ENCODE data around the gene DTNBP1.

DTNBP1 gene

GRCh38 chr6:15572296-15573016 is 90.4 kb downstream of the DTNBP1 start:
- H3K4me2 ChIP-seq (ENCODE audit: low read length) = no peak overlapping the region
- peaks cover 5% of the 10 kb centered on the region for H3K4me1 ChIP-seq
- no peak for TF ChIP-seq CTCF (IDR thresholded peaks at IDR 0.05)
- no peak overlapping the region for H2AFZ ChIP-seq
- H3K27me3 ChIP-seq (ENCODE audit: control insufficient read depth, insufficient read depth, low read length) = no peaks in the 10 kb centered on the region
- H3K4me3 ChIP-seq (ENCODE audit: low read depth, low read length) = no peak overlapping the region
- peaks cover 23% of the 10 kb centered on the region for H3K79me2 ChIP-seq
- no peak overlapping the region for H3K9ac ChIP-seq
- H3K27ac ChIP-seq = no peak overlapping the region
- H3K9me3 ChIP-seq (ENCODE audit: control insufficient read depth, low read length) = no peaks in the 10 kb centered on the region
- no peaks in the 10 kb centered on the region for H3K36me3 ChIP-seq (ENCODE audit: control insufficient read depth, insufficient read depth, low read length)

- Histone ChIP-seq H3K9ac (no peak overlapping the region), H3K4me3 (ENCODE audit: low read depth, low read length) (no peak overlapping the region), H3K27ac (no peak overlapping the region), H3K79me2 (peaks cover 15% of the 10 kb centered on the region), H3K27me3 (ENCODE audit: control insufficient read depth, insufficient read depth, low read length) (no peaks in the 10 kb centered on the region), H3K9me3 (ENCODE audit: control insufficient read depth, low read length) (no peaks in the 10 kb centered on the region), H3K36me3 (ENCODE audit: control insufficient read depth, insufficient read depth, low read length) (no peaks in the 10 kb centered on the region), H2AFZ (no peak overlapping the region), H3K4me1 (peaks cover 5% of the 10 kb centered on the region), H3K4me2 (ENCODE audit: low read length) (no peak overlapping the region)
- TF ChIP-seq CTCF (IDR thresholded peaks at IDR 0.05) = no peak
Observed at GRCh38 chr6:15570171-15570570, 92.7 kb downstream of the DTNBP1 start.

DNA sequence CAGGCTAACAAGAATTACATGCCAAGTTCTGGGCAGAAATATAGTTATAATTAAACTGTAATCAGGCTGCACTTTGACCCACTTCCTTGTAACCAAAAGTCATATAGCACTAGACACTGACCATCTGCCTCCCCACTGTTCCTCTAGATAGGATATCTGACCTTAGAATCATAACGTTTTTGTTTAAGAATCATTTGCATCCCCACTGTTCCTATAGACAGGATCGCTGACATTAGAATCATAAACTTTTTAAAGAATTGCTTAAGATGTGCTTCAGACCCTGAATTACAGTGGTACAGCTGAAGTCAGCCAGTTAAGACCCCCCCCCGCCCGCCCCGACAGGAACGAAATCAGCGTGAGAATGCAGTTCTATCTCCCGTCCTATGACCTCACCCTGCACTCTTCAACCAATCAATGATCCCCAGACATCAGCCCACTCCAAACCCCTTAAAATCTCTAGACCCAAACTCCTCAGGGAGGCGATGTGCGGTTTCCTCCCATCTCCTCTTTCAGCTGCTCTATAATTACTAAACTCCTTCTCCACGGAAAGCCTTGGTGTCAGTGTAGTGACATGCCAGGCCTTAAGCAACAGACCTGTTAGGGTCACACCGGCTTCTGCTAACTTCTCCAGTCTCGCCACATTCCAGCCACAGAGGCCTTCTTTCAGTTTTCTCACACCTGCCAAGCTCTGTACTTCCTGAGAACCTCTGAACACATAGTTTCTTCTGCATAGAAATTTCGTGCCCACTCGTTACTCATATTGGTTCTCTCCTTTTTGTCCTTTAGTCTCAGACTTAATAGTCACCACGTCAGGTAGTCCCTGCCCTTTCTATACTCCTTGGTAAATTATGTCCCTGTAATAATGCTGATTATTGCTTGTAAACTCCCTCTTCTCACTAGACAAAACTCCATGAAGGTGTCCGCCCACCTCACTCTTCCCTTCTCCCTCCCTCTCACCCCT is 93.5 kb downstream of the DTNBP1 start:
- H3K79me2 ChIP-seq = peaks cover 15% of the 10 kb centered on the region
- no peak overlapping the region for H3K4me3 ChIP-seq (ENCODE audit: low read depth, low read length)

GRCh38 chr6:15562977-15563376 is 99.9 kb downstream of the DTNBP1 start:
- Histone ChIP-seq H3K27ac (no peak overlapping the region), H3K4me2 (ENCODE audit: low read length) (no peak overlapping the region), H2AFZ (no peak overlapping the region), H3K36me3 (ENCODE audit: control insufficient read depth, insufficient read depth, low read length) (no peaks in the 10 kb centered on the region), H3K79me2 (no peaks in the 10 kb centered on the region), H3K27me3 (ENCODE audit: control insufficient read depth, insufficient read depth, low read length) (no peaks in the 10 kb centered on the region), H3K9ac (no peak overlapping the region), H3K9me3 (ENCODE audit: control insufficient read depth, low read length) (no peaks in the 10 kb centered on the region), H3K4me3 (ENCODE audit: low read depth, low read length) (no peak overlapping the region), H3K4me1 (peaks cover 4% of the 10 kb centered on the region)
- no peak for TF ChIP-seq CTCF (IDR thresholded peaks at IDR 0.05)

More for the DNA sequence above, 93.5 kb downstream of the DTNBP1 start:
- no peak overlapping the region for H3K4me2 ChIP-seq (ENCODE audit: low read length)
- no peak overlapping the region for H3K9ac ChIP-seq
- no peaks in the 10 kb centered on the region for H3K9me3 ChIP-seq (ENCODE audit: control insufficient read depth, low read length)
- H2AFZ ChIP-seq = no peak overlapping the region
- H3K4me1 ChIP-seq = peaks cover 3% of the 10 kb centered on the region
- H3K27me3 ChIP-seq (ENCODE audit: control insufficient read depth, insufficient read depth, low read length) = no peaks in the 10 kb centered on the region
- no peaks in the 10 kb centered on the region for H3K36me3 ChIP-seq (ENCODE audit: control insufficient read depth, insufficient read depth, low read length)
- no peak overlapping the region for H3K27ac ChIP-seq
- TF ChIP-seq CTCF (IDR thresholded peaks at IDR 0.05) = no peak
